ENCODE measurements around the gene LCOR. TPM values are rescaled to one million over a fixed set of nuclear protein-coding genes. Genes with fewer than 3 reads are reported as not detected.

LCOR gene
- total RNA-seq, 1 experiment from 2014 or later = 42.1 TPM

DNA sequence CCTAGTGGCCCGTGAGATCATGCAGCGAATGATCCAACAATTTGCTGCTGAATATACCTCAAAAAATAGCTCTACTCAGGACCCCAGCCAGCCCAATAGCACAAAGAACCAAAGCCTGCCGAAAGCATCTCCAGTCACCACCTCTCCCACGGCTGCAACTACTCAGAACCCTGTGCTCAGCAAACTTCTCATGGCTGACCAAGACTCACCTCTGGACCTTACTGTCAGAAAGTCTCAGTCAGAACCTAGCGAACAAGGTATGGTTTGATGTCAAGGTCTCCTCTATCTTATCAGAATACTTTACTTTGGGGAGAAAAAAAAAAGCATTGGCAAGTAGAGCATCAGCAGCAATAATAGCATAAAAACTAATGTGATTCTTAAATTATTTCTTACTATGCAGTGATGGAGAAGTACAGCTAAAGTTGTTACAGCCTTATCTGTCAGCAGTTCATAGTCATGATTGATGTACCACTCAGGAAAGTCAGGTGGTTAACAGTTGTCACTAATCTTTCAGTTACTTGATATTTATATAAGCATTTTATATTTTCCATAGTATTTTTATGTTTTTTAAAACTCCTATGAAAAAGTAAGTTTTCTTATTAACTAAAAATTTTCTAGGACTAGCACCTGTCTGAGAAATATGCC, 117.1 kb downstream of the LCOR start:
- Histone ChIP-seq H2BK120ac (ENCODE audit: low read depth, low read length, poor library complexity, severe bottlenecking) (no peak overlapping the region), H3K9ac (ENCODE audit: extremely low read depth, insufficient read length, low read length) (no peak overlapping the region), H2BK15ac (ENCODE audit: low read depth, low read length) (no peak overlapping the region), H3K23me2 (ENCODE audit: insufficient read length, low read depth, low read length, poor library complexity, severe bottlenecking) (no peaks in the 10 kb centered on the region), H3K23ac (ENCODE audit: insufficient read length, low read depth, low read length) (no peak overlapping the region), H3T11ph (ENCODE audit: low read length) (no peak overlapping the region), H2BK12ac (ENCODE audit: insufficient read length, low read depth, low read length) (no peak overlapping the region), H3K18ac (ENCODE audit: insufficient read length, low read depth, low read length) (no peak overlapping the region), H3K79me1 (ENCODE audit: insufficient read depth, low read depth, low read length, poor library complexity, severe bottlenecking) (no peaks in the 10 kb centered on the region), H4K20me1 (ENCODE audit: control insufficient read depth, insufficient read depth, insufficient read length) (no peaks in the 10 kb centered on the region), H4K8ac (replicated peaks; ENCODE audit: insufficient read length, low read depth, low read length) (no peak overlapping the region), H3K4ac (ENCODE audit: low read depth, low read length) (no peak overlapping the region), H3K4me2 (ENCODE audit: insufficient read depth, insufficient read length, low read length) (no peak overlapping the region), H3K56ac (ENCODE audit: insufficient read length, low read depth, low read length) (no peak overlapping the region), H2AFZ (ENCODE audit: low read length) (no peak overlapping the region), H3K27ac (ENCODE audit: insufficient read length, low read depth, low read length) (no peak overlapping the region), H3K14ac (ENCODE audit: insufficient read depth, low read length) (no peak overlapping the region), H4K5ac (ENCODE audit: insufficient read length, low read depth, low read length) (no peak overlapping the region), H4K91ac (ENCODE audit: insufficient read length, low read depth, low read length) (no peak overlapping the region), H3K27me3 (ENCODE audit: insufficient read depth, low read length) (no peaks in the 10 kb centered on the region), H2BK20ac (ENCODE audit: low read depth, low read length, poor library complexity, severe bottlenecking) (no peak overlapping the region), H2BK5ac (ENCODE audit: insufficient read length, low read length) (no peak overlapping the region), H2AK5ac (ENCODE audit: insufficient read length, low read length) (no peak overlapping the region), H3K9me3 (ENCODE audit: control insufficient read depth, low read depth, low read length) (no peaks in the 10 kb centered on the region), H3K79me2 (ENCODE audit: insufficient read depth, low read length) (no peaks in the 10 kb centered on the region), H3K4me1 (ENCODE audit: insufficient read depth, low read length) (no peaks in the 10 kb centered on the region)
- Mint-ChIP-seq H3K9me3 (no peaks in the 10 kb centered on the region), H3K4me3 (no peak overlapping the region), H3K4me1 (no peaks in the 10 kb centered on the region), H3K36me3 (ENCODE audit: insufficient read depth in 1 of 3, low read depth in 3 of 3) (peaks cover 5 to 24% (median 17%) of the 10 kb centered on the region in 3 experiments; a peak in 5 of 7 replicates), H3K27ac (peak overlapping the region in 2 of 3 experiments; percentile 11 to 50; a peak in 3 of 7 replicates), H3K27me3 (ENCODE audit: low read depth) (no peaks in the 10 kb centered on the region)
- no CpG with 5 or more reads among the region's 5 CpGs for WGBS (ENCODE audit: extremely low coverage, insufficient read length, low lambda C conversion rate)
- TF ChIP-seq, protein P1, sequence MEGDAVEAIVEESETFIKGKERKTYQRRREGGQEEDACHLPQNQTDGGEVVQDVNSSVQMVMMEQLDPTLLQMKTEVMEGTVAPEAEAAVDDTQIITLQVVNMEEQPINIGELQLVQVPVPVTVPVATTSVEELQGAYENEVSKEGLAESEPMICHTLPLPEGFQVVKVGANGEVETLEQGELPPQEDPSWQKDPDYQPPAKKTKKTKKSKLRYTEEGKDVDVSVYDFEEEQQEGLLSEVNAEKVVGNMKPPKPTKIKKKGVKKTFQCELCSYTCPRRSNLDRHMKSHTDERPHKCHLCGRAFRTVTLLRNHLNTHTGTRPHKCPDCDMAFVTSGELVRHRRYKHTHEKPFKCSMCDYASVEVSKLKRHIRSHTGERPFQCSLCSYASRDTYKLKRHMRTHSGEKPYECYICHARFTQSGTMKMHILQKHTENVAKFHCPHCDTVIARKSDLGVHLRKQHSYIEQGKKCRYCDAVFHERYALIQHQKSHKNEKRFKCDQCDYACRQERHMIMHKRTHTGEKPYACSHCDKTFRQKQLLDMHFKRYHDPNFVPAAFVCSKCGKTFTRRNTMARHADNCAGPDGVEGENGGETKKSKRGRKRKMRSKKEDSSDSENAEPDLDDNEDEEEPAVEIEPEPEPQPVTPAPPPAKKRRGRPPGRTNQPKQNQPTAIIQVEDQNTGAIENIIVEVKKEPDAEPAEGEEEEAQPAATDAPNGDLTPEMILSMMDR (conservative IDR thresholded peaks at IDR 0.05) = no peak
- no peak for DNase-seq

Measured in H9 (cell line).